ENCODE results near the gene BOLL.

DNA sequence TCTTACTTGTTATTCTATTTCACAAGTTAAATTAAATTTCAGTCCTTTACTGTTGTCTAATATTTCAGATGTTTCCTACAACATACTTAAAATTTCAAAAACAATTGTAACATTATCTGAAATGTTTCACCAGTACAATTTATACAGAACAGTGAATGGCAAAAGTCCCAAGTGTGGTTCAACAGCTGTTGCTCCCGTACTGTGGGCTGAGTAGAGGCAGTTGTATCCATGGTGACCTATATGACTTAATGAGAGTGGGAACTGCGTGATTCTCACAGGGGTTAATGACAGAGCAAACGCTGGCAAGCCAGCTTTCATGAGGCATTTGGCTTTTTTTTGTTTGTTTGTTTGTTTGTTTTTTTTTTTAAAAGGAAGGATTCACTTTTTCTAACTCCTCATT lies 13.9 kb upstream of the BOLL start:
- TF ChIP-seq, protein P1, sequence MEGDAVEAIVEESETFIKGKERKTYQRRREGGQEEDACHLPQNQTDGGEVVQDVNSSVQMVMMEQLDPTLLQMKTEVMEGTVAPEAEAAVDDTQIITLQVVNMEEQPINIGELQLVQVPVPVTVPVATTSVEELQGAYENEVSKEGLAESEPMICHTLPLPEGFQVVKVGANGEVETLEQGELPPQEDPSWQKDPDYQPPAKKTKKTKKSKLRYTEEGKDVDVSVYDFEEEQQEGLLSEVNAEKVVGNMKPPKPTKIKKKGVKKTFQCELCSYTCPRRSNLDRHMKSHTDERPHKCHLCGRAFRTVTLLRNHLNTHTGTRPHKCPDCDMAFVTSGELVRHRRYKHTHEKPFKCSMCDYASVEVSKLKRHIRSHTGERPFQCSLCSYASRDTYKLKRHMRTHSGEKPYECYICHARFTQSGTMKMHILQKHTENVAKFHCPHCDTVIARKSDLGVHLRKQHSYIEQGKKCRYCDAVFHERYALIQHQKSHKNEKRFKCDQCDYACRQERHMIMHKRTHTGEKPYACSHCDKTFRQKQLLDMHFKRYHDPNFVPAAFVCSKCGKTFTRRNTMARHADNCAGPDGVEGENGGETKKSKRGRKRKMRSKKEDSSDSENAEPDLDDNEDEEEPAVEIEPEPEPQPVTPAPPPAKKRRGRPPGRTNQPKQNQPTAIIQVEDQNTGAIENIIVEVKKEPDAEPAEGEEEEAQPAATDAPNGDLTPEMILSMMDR (IDR thresholded peaks at IDR 0.05) = no peak
- TF ChIP-seq POLR2A (IDR thresholded peaks at IDR 0.05) (no peak), POLR2AphosphoS5 (IDR thresholded peaks at IDR 0.05) (no peak)

Measured in breast epithelium (tissue), 3 donors.